Measurements from ENCODE around the gene ASB3.

Gene ASB3

DNA sequence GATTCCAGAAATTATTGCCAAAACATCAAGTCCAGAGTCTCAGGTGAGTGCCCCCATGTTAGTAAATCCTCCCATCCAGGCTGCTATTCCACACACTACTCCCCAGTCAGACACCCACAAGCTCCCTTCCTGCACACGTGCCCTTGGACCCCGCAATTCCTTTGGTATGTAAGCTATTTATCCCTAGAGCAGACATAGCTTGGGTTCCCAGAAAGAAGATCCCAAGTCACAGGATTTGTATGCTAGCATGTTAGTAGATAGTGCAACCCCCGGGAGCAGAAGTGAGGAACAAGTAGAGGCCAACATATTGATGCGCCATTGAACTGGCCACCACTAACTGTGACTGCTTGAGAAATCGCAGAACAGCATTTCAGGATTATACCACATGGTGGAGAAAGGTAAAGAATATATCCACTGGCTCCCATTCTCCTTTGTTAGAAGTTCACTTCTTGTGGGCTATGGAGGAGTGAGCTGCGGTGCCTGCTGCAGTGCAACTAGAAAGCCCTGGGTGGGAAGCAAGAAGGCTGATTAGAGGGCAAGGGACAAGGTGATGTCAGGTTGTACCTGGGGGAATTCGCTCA lies 156.6 kb downstream of the ASB3 start:
- no peak overlapping the region for H3K27ac ChIP-seq (ENCODE audit: low read depth, low read length)
- no peaks in the 10 kb centered on the region for H3K4me1 ChIP-seq (ENCODE audit: insufficient read depth, low read length)
- no peak overlapping the region for H3K4me3 ChIP-seq (ENCODE audit: low read length)
- H3K36me3 ChIP-seq (ENCODE audit: insufficient read depth, low read length) = no peaks in the 10 kb centered on the region
- H3K9me3 ChIP-seq (ENCODE audit: insufficient read depth, low read depth, low read length) = no peaks in the 10 kb centered on the region
- 76% methylated on average over 7 of the region's 7 CpGs for WGBS
- H3K27me3 ChIP-seq (ENCODE audit: insufficient read depth, low read length) = no peaks in the 10 kb centered on the region
- no peak overlapping the region for H3K9ac ChIP-seq (ENCODE audit: low read depth, low read length)

DNA sequence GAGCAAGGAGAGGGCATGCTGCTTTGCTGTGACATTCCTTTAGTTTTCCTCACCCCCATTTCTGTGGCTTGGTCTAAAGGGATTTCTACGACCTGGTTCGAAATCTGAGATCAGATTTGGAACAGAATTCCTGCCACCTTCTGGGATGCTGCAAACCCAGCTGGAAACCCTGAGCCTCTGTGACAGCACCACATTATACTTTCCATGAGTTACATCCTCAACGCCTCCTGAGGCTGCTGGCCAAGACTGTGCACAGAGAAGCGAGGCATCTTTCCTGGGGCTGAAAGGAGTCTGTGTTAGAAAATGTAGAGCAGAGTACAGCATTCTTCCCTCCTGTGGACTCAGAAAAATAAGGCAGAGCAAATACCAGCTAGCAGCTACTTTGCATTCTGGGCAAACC lies 157.3 kb downstream of the ASB3 start:
- H3K4me1 ChIP-seq (ENCODE audit: insufficient read depth, low read length) = no peaks in the 10 kb centered on the region
- no peak overlapping the region for H3K9ac ChIP-seq (ENCODE audit: low read depth, low read length)
- no peak overlapping the region for H3K4me3 ChIP-seq (ENCODE audit: low read length)
- 87% methylated on average over 4 of the region's 4 CpGs for WGBS
- no peaks in the 10 kb centered on the region for H3K27me3 ChIP-seq (ENCODE audit: insufficient read depth, low read length)
- H3K27ac ChIP-seq (ENCODE audit: low read depth, low read length) = no peak overlapping the region
- no peaks in the 10 kb centered on the region for H3K9me3 ChIP-seq (ENCODE audit: insufficient read depth, low read depth, low read length)
- no peaks in the 10 kb centered on the region for H3K36me3 ChIP-seq (ENCODE audit: insufficient read depth, low read length)

DNA sequence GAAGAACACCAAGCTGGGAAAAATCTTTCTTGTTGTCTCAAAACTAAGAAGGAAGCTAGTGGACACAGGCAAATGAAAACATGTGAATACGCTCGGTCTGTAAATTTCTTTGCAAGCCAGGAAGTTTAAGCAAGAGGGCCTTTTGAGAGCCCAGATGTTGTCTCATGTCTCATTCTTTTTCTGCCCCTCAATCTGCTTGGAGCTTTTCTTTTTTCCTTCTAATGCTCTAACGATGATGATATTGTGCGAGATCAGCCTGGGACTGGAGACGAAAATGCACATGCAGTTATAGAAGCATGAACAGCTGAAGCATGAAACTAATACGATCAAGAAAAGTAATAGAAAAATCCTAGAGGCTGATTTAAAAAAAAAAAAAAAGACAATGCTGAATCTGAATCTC lies 157.8 kb downstream of the ASB3 start:
- no peaks in the 10 kb centered on the region for H3K27me3 ChIP-seq (ENCODE audit: insufficient read depth, low read length)
- no peak overlapping the region for H3K9ac ChIP-seq (ENCODE audit: low read depth, low read length)
- H3K9me3 ChIP-seq (ENCODE audit: insufficient read depth, low read depth, low read length) = no peaks in the 10 kb centered on the region
- WGBS = 79% methylated on average over 6 of the region's 6 CpGs
- no peaks in the 10 kb centered on the region for H3K4me1 ChIP-seq (ENCODE audit: insufficient read depth, low read length)
- no peak overlapping the region for H3K4me3 ChIP-seq (ENCODE audit: low read length)
- no peak overlapping the region for H3K27ac ChIP-seq (ENCODE audit: low read depth, low read length)
- no peaks in the 10 kb centered on the region for H3K36me3 ChIP-seq (ENCODE audit: insufficient read depth, low read length)

DNA sequence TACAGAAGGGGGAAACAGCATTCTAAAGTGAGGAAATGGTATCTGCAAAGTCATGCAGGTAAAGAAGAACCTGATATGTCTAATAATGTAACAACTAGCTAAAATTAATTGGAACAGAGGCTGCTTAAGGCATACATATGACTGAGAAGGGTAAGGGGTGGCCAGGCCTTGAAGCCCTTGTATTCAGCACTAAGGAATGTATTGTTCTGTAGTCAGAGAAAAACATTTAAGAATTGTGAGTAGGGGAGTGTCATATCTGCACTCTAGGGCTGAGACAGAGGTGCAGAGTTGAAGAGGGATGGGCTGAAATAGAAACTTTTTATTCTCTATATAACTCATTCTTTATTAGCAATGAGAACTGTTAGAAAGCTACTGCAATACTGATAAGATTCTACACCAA lies 164.6 kb downstream of the ASB3 start:
- Histone ChIP-seq H3K36me3 (ENCODE audit: insufficient read depth, low read length) (no peaks in the 10 kb centered on the region), H3K9ac (ENCODE audit: low read depth, low read length) (no peak overlapping the region), H3K9me3 (ENCODE audit: insufficient read depth, low read depth, low read length) (no peaks in the 10 kb centered on the region), H3K27ac (ENCODE audit: low read depth, low read length) (no peak overlapping the region), H3K4me1 (ENCODE audit: insufficient read depth, low read length) (no peaks in the 10 kb centered on the region), H3K4me3 (ENCODE audit: low read length) (no peak overlapping the region), H3K27me3 (ENCODE audit: insufficient read depth, low read length) (no peaks in the 10 kb centered on the region)

DNA sequence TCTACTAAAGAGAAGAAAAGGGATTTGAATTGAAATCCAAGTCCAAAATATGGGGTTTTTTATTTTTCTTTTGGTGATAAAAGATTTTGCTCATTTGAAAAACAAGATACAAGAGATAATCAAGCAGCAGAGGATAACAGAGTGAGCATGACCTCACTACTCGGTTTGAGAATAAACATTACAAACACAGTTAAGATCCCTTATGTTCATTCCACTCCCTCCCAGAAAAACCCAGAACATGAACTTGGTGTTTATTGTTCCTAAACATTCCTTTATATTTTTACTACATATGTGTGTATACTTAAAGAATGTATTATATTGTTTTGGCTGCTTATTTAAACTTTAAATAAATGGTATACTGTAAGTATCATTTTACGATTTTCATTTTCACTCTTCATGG lies 165.8 kb downstream of the ASB3 start:
- H3K27ac ChIP-seq (ENCODE audit: low read depth, low read length) = no peak overlapping the region
- no peaks in the 10 kb centered on the region for H3K9me3 ChIP-seq (ENCODE audit: insufficient read depth, low read depth, low read length)
- H3K27me3 ChIP-seq (ENCODE audit: insufficient read depth, low read length) = no peaks in the 10 kb centered on the region
- H3K9ac ChIP-seq (ENCODE audit: low read depth, low read length) = no peak overlapping the region
- 100% methylated on average over 1 of the region's 2 CpGs for WGBS
- H3K36me3 ChIP-seq (ENCODE audit: insufficient read depth, low read length) = no peaks in the 10 kb centered on the region
- no peaks in the 10 kb centered on the region for H3K4me1 ChIP-seq (ENCODE audit: insufficient read depth, low read length)
- no peak overlapping the region for H3K4me3 ChIP-seq (ENCODE audit: low read length)
